GM12878 (cell line): ENCODE results near the gene BGLAP. TPM values are rescaled to one million over a fixed set of nuclear protein-coding genes. Genes with fewer than 3 reads are reported as not detected.

Source experiments
- NR2C1 ChIP-seq: fragments of 450-650 bp; IDR thresholded peaks from 2 replicates; pipeline ENCODE4 v1.6.1; 2017; ENCODE audit warnings: antibody characterized with exemption, mild to moderate bottlenecking, moderate library complexity
- NRF1 ChIP-seq: conservative IDR thresholded peaks from 2 replicates; pipeline ENCODE4 v1.6.1; 2011; ENCODE audit warnings: mild to moderate bottlenecking, low read depth, low read length, improper control_type of control experiment
- SREBF1 ChIP-seq: IDR thresholded peaks from 2 replicates; pipeline ENCODE4 v1.6.1; 2012; ENCODE audit warnings: mild to moderate bottlenecking, low read length
- SUPT20H ChIP-seq: IDR thresholded peaks from 2 replicates; pipeline ENCODE4 v1.6.1; 2011; ENCODE audit warnings: low read depth, mild to moderate bottlenecking, low read length, moderate library complexity, borderline replicate concordance; ENCODE audit not compliant: control insufficient read depth
- polyA plus RNA-seq, 11 experiments: library from polyadenylated mRNA; depleted of rRNA in 4 of 11; unstranded in 6 of 11; stranded (reverse) in 5 of 11; fragments of >200 nt; fragmentation: Nextera tagmentation in 4 of 11; fragmentation: Illumina TruSeq in 1 of 11; extraction: Ambion mirVana in 4 of 11; extraction: Trizol in 1 of 11; gene quantifications; 1 replicate in 1 of 11; 2 replicates in 10 of 11; pipeline versions ENCODE4 v1.2.1 to v1.2.3, GENCODE V29; 2011 to 2016; ENCODE audit warnings: inconsistent platforms in 2 of 11, missing spikeins in 2 of 11, low read depth in 1 of 11
- total RNA-seq, 4 experiments: library from RNA; depleted of rRNA in 3 of 4; stranded (reverse); fragments of >200 nt in 3 of 4; fragmentation: Illumina TruSeq in 1 of 4; extraction: Trizol in 1 of 4; gene quantifications; 2 replicates each; pipeline versions ENCODE4 v1.2.1 to v1.2.3, GENCODE V29; 2013 to 2021
- TF ChIP-seq, protein P1 (sequence below): IDR thresholded peaks from 2 replicates; pipeline ENCODE4 v1.6.1; 2012; ENCODE audit warnings: improper control_type of control experiment, low read depth, low read length; ENCODE audit not compliant: insufficient replicate concordance

The BGLAP gene
- total and polyA plus RNA-seq, 10 of the 15 experiments (the other 5 are each of a cell fraction or from before 2014, with no cell fraction given), result 0.20 to 1.8 (median 0.40) TPM; not detected in 3

DNA sequence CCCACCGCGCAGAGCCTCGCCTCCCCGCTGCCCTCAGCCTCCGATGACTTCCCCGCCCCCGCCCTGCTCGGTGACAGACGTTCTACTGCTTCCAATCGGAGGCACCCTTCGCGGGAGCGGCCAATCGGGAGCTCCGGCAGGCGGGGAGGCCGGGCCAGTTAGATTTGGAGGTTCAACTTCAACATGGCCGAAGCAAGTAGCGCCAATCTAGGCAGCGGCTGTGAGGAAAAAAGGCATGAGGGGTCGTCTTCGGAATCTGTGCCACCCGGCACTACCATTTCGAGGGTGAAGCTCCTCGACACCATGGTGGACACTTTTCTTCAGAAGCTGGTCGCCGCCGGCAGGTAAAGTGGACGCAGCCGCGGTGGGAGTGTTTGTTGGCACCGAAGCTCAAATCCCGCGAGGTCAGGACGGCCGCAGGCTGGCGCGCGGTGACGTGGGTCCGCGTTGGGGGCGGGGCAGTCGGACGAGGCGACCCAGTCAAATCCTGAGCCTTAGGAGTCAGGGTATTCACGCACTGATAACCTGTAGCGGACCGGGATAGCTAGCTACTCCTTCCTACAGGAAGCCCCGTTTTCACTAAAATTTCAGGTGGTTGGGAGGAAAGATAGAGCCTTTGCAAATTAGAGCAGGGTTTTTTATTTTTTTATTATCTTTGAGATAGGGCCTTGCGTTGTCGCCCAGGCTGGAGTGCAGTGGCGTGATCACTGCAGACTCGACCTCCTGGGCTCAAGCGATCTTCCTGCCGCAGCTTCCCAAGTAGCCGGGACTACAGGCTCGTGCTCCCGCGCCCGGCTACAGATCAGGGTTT, 28.9 kb upstream of the BGLAP start, which contains the start of gene PMF1 (continued):
- TF ChIP-seq SUPT20H (no peak), NRF1 (no peak), NR2C1 (no peak), SREBF1 (no peak)
- TF ChIP-seq, protein P1, sequence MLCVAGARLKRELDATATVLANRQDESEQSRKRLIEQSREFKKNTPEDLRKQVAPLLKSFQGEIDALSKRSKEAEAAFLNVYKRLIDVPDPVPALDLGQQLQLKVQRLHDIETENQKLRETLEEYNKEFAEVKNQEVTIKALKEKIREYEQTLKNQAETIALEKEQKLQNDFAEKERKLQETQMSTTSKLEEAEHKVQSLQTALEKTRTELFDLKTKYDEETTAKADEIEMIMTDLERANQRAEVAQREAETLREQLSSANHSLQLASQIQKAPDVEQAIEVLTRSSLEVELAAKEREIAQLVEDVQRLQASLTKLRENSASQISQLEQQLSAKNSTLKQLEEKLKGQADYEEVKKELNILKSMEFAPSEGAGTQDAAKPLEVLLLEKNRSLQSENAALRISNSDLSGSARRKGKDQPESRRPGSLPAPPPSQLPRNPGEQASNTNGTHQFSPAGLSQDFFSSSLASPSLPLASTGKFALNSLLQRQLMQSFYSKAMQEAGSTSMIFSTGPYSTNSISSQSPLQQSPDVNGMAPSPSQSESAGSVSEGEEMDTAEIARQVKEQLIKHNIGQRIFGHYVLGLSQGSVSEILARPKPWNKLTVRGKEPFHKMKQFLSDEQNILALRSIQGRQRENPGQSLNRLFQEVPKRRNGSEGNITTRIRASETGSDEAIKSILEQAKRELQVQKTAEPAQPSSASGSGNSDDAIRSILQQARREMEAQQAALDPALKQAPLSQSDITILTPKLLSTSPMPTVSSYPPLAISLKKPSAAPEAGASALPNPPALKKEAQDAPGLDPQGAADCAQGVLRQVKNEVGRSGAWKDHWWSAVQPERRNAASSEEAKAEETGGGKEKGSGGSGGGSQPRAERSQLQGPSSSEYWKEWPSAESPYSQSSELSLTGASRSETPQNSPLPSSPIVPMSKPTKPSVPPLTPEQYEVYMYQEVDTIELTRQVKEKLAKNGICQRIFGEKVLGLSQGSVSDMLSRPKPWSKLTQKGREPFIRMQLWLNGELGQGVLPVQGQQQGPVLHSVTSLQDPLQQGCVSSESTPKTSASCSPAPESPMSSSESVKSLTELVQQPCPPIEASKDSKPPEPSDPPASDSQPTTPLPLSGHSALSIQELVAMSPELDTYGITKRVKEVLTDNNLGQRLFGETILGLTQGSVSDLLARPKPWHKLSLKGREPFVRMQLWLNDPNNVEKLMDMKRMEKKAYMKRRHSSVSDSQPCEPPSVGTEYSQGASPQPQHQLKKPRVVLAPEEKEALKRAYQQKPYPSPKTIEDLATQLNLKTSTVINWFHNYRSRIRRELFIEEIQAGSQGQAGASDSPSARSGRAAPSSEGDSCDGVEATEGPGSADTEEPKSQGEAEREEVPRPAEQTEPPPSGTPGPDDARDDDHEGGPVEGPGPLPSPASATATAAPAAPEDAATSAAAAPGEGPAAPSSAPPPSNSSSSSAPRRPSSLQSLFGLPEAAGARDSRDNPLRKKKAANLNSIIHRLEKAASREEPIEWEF, result no peak
